Ishikawa (cell line): Measurements from ENCODE around the gene SCRG1.

Experiments
- CREB1 ChIP-seq: IDR thresholded peaks from 2 replicates; pipeline ENCODE4 v1.6.1; 2012; ENCODE audit warnings: low read depth
- EP300 ChIP-seq: IDR thresholded peaks from 2 replicates; pipeline ENCODE4 v1.6.1; 2012; ENCODE audit warnings: borderline replicate concordance
- MAX ChIP-seq: IDR thresholded peaks from 2 replicates; pipeline ENCODE4 v1.6.1; 2012
- RAD21 ChIP-seq: IDR thresholded peaks from 2 replicates; pipeline ENCODE4 v1.6.1; 2012; ENCODE audit warnings: low read depth
- TAF1 ChIP-seq: IDR thresholded peaks from 2 replicates; pipeline ENCODE4 v1.6.1; 2012; ENCODE audit warnings: low read depth, mild to moderate bottlenecking
- TEAD4 ChIP-seq: IDR thresholded peaks from 2 replicates; pipeline ENCODE4 v1.6.1; 2012
- ZBTB7A ChIP-seq: IDR thresholded peaks from 2 replicates; pipeline ENCODE4 v1.6.1; 2012; ENCODE audit warnings: low read depth
- TF ChIP-seq, protein P1 (sequence below): IDR thresholded peaks from 2 replicates; pipeline ENCODE4 v1.6.1; 2012; ENCODE audit warnings: low read depth, mild to moderate bottlenecking

DNA sequence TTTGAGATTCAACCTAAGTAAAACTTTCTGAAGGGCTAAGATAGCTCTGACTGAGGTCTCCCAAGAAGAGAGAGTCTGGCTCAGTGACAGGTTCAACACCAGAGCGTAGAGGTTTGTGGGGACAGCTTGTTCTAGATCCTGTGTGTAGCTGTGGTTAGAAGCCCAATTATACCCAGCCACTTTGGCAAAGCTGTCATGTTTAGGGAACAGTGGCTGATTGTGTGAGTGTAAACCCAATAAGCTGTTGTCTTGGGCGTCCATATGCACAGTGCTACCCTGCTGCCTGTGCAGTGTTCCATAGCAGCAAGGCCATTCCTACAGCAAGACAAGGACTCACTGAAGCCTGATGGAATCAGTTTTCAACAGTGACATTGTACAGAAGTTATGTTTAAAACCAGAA, 11.2 kb upstream of the SCRG1 start:
- TF ChIP-seq CREB1, result no peak
- TF ChIP-seq ZBTB7A, result no peak
- TF ChIP-seq, protein P1, sequence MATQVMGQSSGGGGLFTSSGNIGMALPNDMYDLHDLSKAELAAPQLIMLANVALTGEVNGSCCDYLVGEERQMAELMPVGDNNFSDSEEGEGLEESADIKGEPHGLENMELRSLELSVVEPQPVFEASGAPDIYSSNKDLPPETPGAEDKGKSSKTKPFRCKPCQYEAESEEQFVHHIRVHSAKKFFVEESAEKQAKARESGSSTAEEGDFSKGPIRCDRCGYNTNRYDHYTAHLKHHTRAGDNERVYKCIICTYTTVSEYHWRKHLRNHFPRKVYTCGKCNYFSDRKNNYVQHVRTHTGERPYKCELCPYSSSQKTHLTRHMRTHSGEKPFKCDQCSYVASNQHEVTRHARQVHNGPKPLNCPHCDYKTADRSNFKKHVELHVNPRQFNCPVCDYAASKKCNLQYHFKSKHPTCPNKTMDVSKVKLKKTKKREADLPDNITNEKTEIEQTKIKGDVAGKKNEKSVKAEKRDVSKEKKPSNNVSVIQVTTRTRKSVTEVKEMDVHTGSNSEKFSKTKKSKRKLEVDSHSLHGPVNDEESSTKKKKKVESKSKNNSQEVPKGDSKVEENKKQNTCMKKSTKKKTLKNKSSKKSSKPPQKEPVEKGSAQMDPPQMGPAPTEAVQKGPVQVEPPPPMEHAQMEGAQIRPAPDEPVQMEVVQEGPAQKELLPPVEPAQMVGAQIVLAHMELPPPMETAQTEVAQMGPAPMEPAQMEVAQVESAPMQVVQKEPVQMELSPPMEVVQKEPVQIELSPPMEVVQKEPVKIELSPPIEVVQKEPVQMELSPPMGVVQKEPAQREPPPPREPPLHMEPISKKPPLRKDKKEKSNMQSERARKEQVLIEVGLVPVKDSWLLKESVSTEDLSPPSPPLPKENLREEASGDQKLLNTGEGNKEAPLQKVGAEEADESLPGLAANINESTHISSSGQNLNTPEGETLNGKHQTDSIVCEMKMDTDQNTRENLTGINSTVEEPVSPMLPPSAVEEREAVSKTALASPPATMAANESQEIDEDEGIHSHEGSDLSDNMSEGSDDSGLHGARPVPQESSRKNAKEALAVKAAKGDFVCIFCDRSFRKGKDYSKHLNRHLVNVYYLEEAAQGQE, result no peak
- TF ChIP-seq RAD21, result no peak
- no peak for TF ChIP-seq EP300
- no peak for TF ChIP-seq MAX
- TF ChIP-seq TEAD4, result no peak
- TF ChIP-seq TAF1, result no peak
